HL-60/S4 treated with retinoic acid at 250 ng/mL for 4 days and 3 days (cell line): ENCODE data around the gene VPS13D.
"Not testable (repeated sequence)": the region's sequence is repeated elsewhere in the genome, so short reads cannot be mapped to it uniquely, and the experiment has no call there.

ENCODE experiments used
- in situ Hi-C: fragments of 300-500 bp; cut with MboI; formaldehyde crosslinking; loops from 2 replicates; pipeline ENCODE4 v1.7.0; 2022; ENCODE audit warnings: low sequenced_read_pairs

Gene VPS13D

GRCh38 chr1:12224092-12224491 lies 5.7 kb upstream of the VPS13D start:
- in situ Hi-C loops: not testable (repeated sequence)

GRCh38 chr1:12228979-12229378 lies 851 bp upstream of the VPS13D start:
- in situ Hi-C loops: no loop called here

- in situ Hi-C loops: no loop called here
These were observed 420 bp upstream of the VPS13D start for GRCh38 chr1:12229386-12229834.

GRCh38 chr1:12230549-12231275 lies 882 bp downstream of the VPS13D start:
- in situ Hi-C loops: no loop called here

GRCh38 chr1:12231276-12231595 lies 1.4 kb downstream of the VPS13D start:
- in situ Hi-C loops: no loop called here

GRCh38 chr1:12232221-12232620 lies 2.4 kb downstream of the VPS13D start:
- in situ Hi-C loops: no loop called here

GRCh38 chr1:12244078-12244477 lies 14.2 kb downstream of the VPS13D start:
- in situ Hi-C loops: no loop called here

GRCh38 chr1:12244585-12244984 lies 14.8 kb downstream of the VPS13D start:
- in situ Hi-C loops: no loop called here

GRCh38 chr1:12245116-12245515 lies 15.3 kb downstream of the VPS13D start:
- in situ Hi-C loops: no loop called here

GRCh38 chr1:12245733-12246132 lies 15.9 kb downstream of the VPS13D start:
- in situ Hi-C loops: no loop called here

- in situ Hi-C loops: no loop called here
These were observed 16.8 kb downstream of the VPS13D start for GRCh38 chr1:12246584-12246983.

GRCh38 chr1:12249181-12249580 lies 19.4 kb downstream of the VPS13D start:
- in situ Hi-C loops: no loop called here

- in situ Hi-C loops: no loop called here
These were observed 19.9 kb downstream of the VPS13D start for GRCh38 chr1:12249748-12250147.

GRCh38 chr1:12251442-12251841 lies 21.6 kb downstream of the VPS13D start:
- in situ Hi-C loops: no loop called here

GRCh38 chr1:12255913-12256312 lies 26.1 kb downstream of the VPS13D start:
- in situ Hi-C loops: no loop called here

GRCh38 chr1:12258272-12258671 lies 28.4 kb downstream of the VPS13D start:
- in situ Hi-C loops: no loop called here

- in situ Hi-C loops: no loop called here
These were observed 39.5 kb downstream of the VPS13D start for GRCh38 chr1:12269351-12269750.

GRCh38 chr1:12271033-12271432 lies 41.2 kb downstream of the VPS13D start:
- in situ Hi-C loops: no loop called here

- in situ Hi-C loops: no loop called here
These were observed 42.9 kb downstream of the VPS13D start for GRCh38 chr1:12272770-12273169.

- in situ Hi-C loops: no loop called here
These were observed 45.5 kb downstream of the VPS13D start for GRCh38 chr1:12275370-12275769.

GRCh38 chr1:12276225-12276624 lies 46.4 kb downstream of the VPS13D start:
- in situ Hi-C loops: no loop called here

GRCh38 chr1:12279003-12279402 lies 49.2 kb downstream of the VPS13D start:
- in situ Hi-C loops: no loop called here
